SK-N-SH (cell line): ENCODE results near the gene TOR1A. TPM values are rescaled to one million over a fixed set of nuclear protein-coding genes. Genes with fewer than 3 reads are reported as not detected.

Source experiments
- CTCF ChIA-PET: fragments of 300-600, 350-600 bp; formaldehyde crosslinking; extraction: SDS; loops from one replicate; lab custom pipeline; 2021; lab: Yijun Ruan, JAX
- POLR2A ChIA-PET: fragments of 350-600 bp; sonication (Branson Sonifier 250); formaldehyde crosslinking; extraction: SDS; loops from one replicate; lab custom pipeline; 2020; ENCODE audit warnings: antibody characterized with exemption, inconsistent platforms; lab: Yijun Ruan, JAX
- DNase-seq: peaks from one replicate; pipeline ENCODE4 v3.0.0; 2012
- H2AFZ ChIP-seq: fragments of 200-600 bp; sonication (generic); 2 replicates; pipeline ENCODE4 v1.8.1; 2016; ENCODE audit warnings: antibody characterized with exemption, mild to moderate bottlenecking, low read depth
- H3F3A ChIP-seq: fragments of 200-600 bp; sonication (generic); replicated peaks from 2 replicates; pipeline ENCODE3; 2016; ENCODE audit warnings: antibody characterized with exemption, mild to moderate bottlenecking; ENCODE audit not compliant: insufficient read depth
- H3K27ac ChIP-seq, 2 experiments: fragments of 200-500 bp in 1 of 2; fragments of 200-600 bp in 1 of 2; sonication (Bioruptor generic) in 1 of 2; sonication (generic), shearing (Covaris generic) in 1 of 2; 2 replicates each; pipeline versions ENCODE4 v1.5.1 to v1.6.1; 2014 to 2016; ENCODE audit warnings: low read depth in 2 of 2, inconsistent platforms in 1 of 2, low read length in 1 of 2, mild to moderate bottlenecking in 1 of 2, mixed read lengths in 1 of 2
- H3K27me3 ChIP-seq: fragments of 200-600 bp; sonication (generic), shearing (Covaris generic); 2 replicates; pipeline ENCODE4 v1.6.1; 2016; ENCODE audit warnings: mixed run types; ENCODE audit not compliant: insufficient read depth
- H3K36me3 ChIP-seq, 2 experiments: fragments of 200-500 bp in 1 of 2; fragments of 200-600 bp in 1 of 2; sonication (Bioruptor generic) in 1 of 2; sonication (generic) in 1 of 2; replicated peaks in 1 of 2; 2 replicates each; pipeline versions ENCODE3 to v1.5.1; 2014 to 2016; ENCODE audit warnings: low read length in 1 of 2, mild to moderate bottlenecking in 1 of 2; ENCODE audit not compliant: insufficient read depth in 2 of 2, control insufficient read depth in 1 of 2
- H3K4me1 ChIP-seq, 2 experiments: fragments of 200-500 bp in 1 of 2; fragments of 200-600 bp in 1 of 2; sonication (Bioruptor generic) in 1 of 2; sonication (generic), shearing (Covaris generic) in 1 of 2; 2 replicates each; pipeline versions ENCODE4 v1.5.1 to v1.6.1; 2014 to 2016; ENCODE audit warnings: low read depth in 1 of 2, low read length in 1 of 2, mixed run types in 1 of 2; ENCODE audit not compliant: insufficient read depth in 2 of 2, control insufficient read depth in 1 of 2
- H3K4me2 ChIP-seq: fragments of 200-600 bp; sonication (generic), shearing (Covaris generic); 2 replicates; pipeline ENCODE4 v1.6.1; 2017; ENCODE audit warnings: mixed run types
- H3K4me3 ChIP-seq, 2 experiments: fragments of 200-500 bp in 1 of 2; fragments of 200-600 bp in 1 of 2; sonication (Bioruptor generic) in 1 of 2; sonication (generic), shearing (Covaris generic) in 1 of 2; 2 replicates each; pipeline versions ENCODE4 v1.5.1 to v1.8.1; 2014 to 2016; ENCODE audit warnings: low read depth in 2 of 2, inconsistent platforms in 1 of 2, low read length in 1 of 2, mild to moderate bottlenecking in 1 of 2, mixed read lengths in 1 of 2, moderate library complexity in 1 of 2
- H3K79me2 ChIP-seq: fragments of 200-600 bp; sonication (generic); 2 replicates; pipeline ENCODE4 v1.8.1; 2017; ENCODE audit warnings: mild to moderate bottlenecking; ENCODE audit not compliant: insufficient read depth
- H3K9ac ChIP-seq: fragments of 200-600 bp; sonication (generic); 2 replicates; pipeline ENCODE4 v1.6.1; 2017; ENCODE audit warnings: mixed run types
- H3K9me2 ChIP-seq: fragments of 200-600 bp; sonication (generic); 2 replicates; pipeline ENCODE4 v1.6.1; 2017; ENCODE audit warnings: mixed run types
- H3K9me3 ChIP-seq: fragments of 200-600 bp; sonication (generic); 2 replicates; pipeline ENCODE4 v1.6.1; 2017; ENCODE audit warnings: mixed run types, mild to moderate bottlenecking, moderate library complexity
- H4K20me1 ChIP-seq: fragments of 200-600 bp; sonication (generic); 2 replicates; pipeline ENCODE4 v1.6.1; 2017; ENCODE audit warnings: mild to moderate bottlenecking, mixed run types; ENCODE audit not compliant: insufficient read depth
- CHD2 ChIP-seq: fragments of 150-350 bp; IDR thresholded peaks from 2 replicates; pipeline ENCODE4 v1.6.1; 2018; ENCODE audit warnings: low read length; ENCODE audit not compliant: partially characterized antibody
- CTCF ChIP-seq: fragments of 200-600 bp; sonication (generic); IDR thresholded peaks from 2 replicates; pipeline ENCODE4 v1.6.1; 2017; ENCODE audit warnings: antibody characterized with exemption, mild to moderate bottlenecking, moderate library complexity
- EZH2phosphoT487 ChIP-seq: fragments of 200-600 bp; sonication (generic); IDR thresholded peaks from 2 replicates; pipeline ENCODE4 v1.6.1; 2017; ENCODE audit warnings: low read depth, mixed run types, mild to moderate bottlenecking, antibody characterized with exemption, moderate library complexity, borderline replicate concordance
- FOXM1 ChIP-seq: IDR thresholded peaks from 2 replicates; pipeline ENCODE4 v1.4.0; 2012; ENCODE audit warnings: low read depth, mild to moderate bottlenecking
- MEF2A ChIP-seq: IDR thresholded peaks from 2 replicates; pipeline ENCODE4 v1.4.0; 2012; ENCODE audit warnings: low read depth, borderline replicate concordance
- MXI1 ChIP-seq: IDR thresholded peaks from 2 replicates; pipeline ENCODE4 v1.6.1; 2012; ENCODE audit warnings: mild to moderate bottlenecking, low read depth, low read length, improper control_type of control experiment
- NFIC ChIP-seq: IDR thresholded peaks from 2 replicates; pipeline ENCODE4 v1.4.0; 2012; ENCODE audit warnings: borderline replicate concordance
- POLR2AphosphoS5 ChIP-seq: IDR thresholded peaks from 2 replicates; pipeline ENCODE4 v1.6.1; 2012; ENCODE audit warnings: low read depth, low read length
- RAD21 ChIP-seq: IDR thresholded peaks from 2 replicates; pipeline ENCODE4 v1.6.1; 2012; ENCODE audit warnings: mild to moderate bottlenecking, low read length
- RCOR1 ChIP-seq: fragments of 150-350 bp; IDR thresholded peaks from 2 replicates; pipeline ENCODE4 v1.6.1; 2017; ENCODE audit warnings: antibody characterized with exemption, low read length
- SIN3A ChIP-seq: IDR thresholded peaks from 2 replicates; pipeline ENCODE4 v1.6.1; 2012; ENCODE audit warnings: low read depth, mild to moderate bottlenecking, low read length, moderate library complexity, borderline replicate concordance
- TEAD4 ChIP-seq: IDR thresholded peaks from 2 replicates; pipeline ENCODE4 v1.4.0; 2012; ENCODE audit warnings: mild to moderate bottlenecking, borderline replicate concordance; ENCODE audit not compliant: insufficient read depth
- USF1 ChIP-seq: IDR thresholded peaks from 2 replicates; pipeline ENCODE4 v1.4.0; 2012; ENCODE audit warnings: low read depth, borderline replicate concordance
- WGBS: methylation state at CpG from one replicate; pipeline ENCODE4 v1.1.6; 2017; ENCODE audit warnings: low lambda C conversion rate; 5-methylcytosine and 5-hydroxymethylcytosine counted together
- polyA plus RNA-seq, 3 experiments: library from polyadenylated mRNA; depleted of rRNA; stranded (reverse); fragments of >200 nt; gene quantifications; 2 replicates each; pipeline ENCODE4 v1.2.3, GENCODE V29; 2012
- TF ChIP-seq, protein P1 (sequence below): fragments of 150-350 bp; IDR thresholded peaks from 2 replicates; pipeline ENCODE4 v1.6.1; 2016; ENCODE audit warnings: mild to moderate bottlenecking, low read depth, low read length

TOR1A gene
- polyA plus RNA-seq, 1 of the 3 experiments (the other 2 are of a cell fraction) = 85.3 TPM

DNA sequence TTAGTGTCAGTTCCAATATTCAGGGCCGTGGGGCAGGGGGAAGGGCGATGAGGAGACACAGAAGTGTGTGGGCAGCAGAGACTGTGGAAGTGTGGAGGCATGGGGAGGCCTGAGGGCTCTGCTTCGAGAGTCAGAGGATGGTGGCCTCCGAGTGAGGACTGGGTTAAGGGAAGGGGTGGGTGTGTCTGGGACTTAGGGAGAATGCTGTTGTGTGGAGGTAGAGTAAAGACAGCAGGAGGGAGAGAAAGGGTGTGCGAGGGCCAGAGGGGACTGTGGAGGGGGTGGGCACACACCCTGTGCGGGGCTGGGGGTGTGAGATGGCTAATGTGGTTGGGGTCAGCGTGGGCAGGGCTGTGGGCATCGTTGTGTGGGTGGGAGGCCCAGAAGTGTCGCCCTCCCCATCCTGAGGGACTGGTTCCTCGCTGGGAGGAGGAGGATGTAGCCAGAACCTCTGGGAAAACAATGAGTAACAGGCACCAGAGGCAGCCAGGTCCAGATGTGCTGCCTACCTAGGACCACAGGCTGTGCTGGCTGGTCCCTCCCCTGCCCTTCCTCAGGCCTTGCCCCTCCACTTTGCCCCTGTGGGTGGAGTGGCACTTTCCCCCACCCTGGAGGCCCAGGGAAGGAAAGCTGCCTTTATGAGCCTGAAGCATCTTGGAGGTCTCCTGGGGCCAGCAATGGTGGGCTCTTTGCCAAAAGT, 15.5 kb upstream of the TOR1A start:
- H3K4me3 ChIP-seq = no peak overlapping the region
- peak overlapping the region in 1 of 2 experiments; percentile 61; a peak in 2 of 4 replicates for H3K27ac ChIP-seq
- H3K9ac ChIP-seq = no peak overlapping the region
- no peak for DNase-seq
- H3K27me3 ChIP-seq = no peaks in the 10 kb centered on the region
- no peaks in the 10 kb centered on the region for H3K36me3 ChIP-seq
- H4K20me1 ChIP-seq = no peaks in the 10 kb centered on the region
- CTCF ChIA-PET = interaction anchor here (0.9 to 1.3 kb wide), 2 partner anchors 46 to 201 kb away, joined by 3 to 5 read pairs; no protein-coding TSS in a partner anchor
- no peak overlapping the region for H2AFZ ChIP-seq
- POLR2A ChIA-PET = interaction anchor here (0.6 kb wide), 1 partner anchor 1113 kb away, joined by 5 read pairs; no protein-coding TSS in a partner anchor
- peaks cover 20% of the 10 kb centered on the region for H3F3A ChIP-seq
- peak overlapping the region; percentile 58; the same call in 1 of the 2 replicates for H3K4me2 ChIP-seq
- no peak for TF ChIP-seq RAD21
- TF ChIP-seq USF1 = no peak
- TF ChIP-seq RCOR1 = no peak
- TF ChIP-seq CTCF = no peak
- TF ChIP-seq SIN3A = no peak
- TF ChIP-seq NFIC = no peak
- no peak for TF ChIP-seq FOXM1
- TF ChIP-seq, protein P1, sequence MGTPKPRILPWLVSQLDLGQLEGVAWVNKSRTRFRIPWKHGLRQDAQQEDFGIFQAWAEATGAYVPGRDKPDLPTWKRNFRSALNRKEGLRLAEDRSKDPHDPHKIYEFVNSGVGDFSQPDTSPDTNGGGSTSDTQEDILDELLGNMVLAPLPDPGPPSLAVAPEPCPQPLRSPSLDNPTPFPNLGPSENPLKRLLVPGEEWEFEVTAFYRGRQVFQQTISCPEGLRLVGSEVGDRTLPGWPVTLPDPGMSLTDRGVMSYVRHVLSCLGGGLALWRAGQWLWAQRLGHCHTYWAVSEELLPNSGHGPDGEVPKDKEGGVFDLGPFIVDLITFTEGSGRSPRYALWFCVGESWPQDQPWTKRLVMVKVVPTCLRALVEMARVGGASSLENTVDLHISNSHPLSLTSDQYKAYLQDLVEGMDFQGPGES = no peak
- no peak for TF ChIP-seq POLR2AphosphoS5
- no peak for TF ChIP-seq MXI1
- no peak for TF ChIP-seq MEF2A
- TF ChIP-seq TEAD4 = no peak
- no peak for TF ChIP-seq EZH2phosphoT487
- no peak for TF ChIP-seq CHD2
- TF ChIP-seq, all 33 proteins: peak for 0
- 82% methylated on average over 9 of the region's 10 CpGs for WGBS
- H3K79me2 ChIP-seq = peaks cover 22% of the 10 kb centered on the region
- H3K4me1 ChIP-seq = peaks cover 14 to 36% of the 10 kb centered on the region in 2 experiments
- no peaks in the 10 kb centered on the region for H3K9me2 ChIP-seq
- H3K9me3 ChIP-seq = no peaks in the 10 kb centered on the region
